Measurements from ENCODE around the gene AGBL3. TPM values are rescaled to one million over a fixed set of nuclear protein-coding genes. Genes with fewer than 3 reads are reported as not detected.

Gene AGBL3
- total and polyA plus RNA-seq, 9 of the 15 experiments (the other 6 are each of a cell fraction or from before 2014, with no cell fraction given), result 0.54 to 2.9 (median 1.7) TPM

DNA sequence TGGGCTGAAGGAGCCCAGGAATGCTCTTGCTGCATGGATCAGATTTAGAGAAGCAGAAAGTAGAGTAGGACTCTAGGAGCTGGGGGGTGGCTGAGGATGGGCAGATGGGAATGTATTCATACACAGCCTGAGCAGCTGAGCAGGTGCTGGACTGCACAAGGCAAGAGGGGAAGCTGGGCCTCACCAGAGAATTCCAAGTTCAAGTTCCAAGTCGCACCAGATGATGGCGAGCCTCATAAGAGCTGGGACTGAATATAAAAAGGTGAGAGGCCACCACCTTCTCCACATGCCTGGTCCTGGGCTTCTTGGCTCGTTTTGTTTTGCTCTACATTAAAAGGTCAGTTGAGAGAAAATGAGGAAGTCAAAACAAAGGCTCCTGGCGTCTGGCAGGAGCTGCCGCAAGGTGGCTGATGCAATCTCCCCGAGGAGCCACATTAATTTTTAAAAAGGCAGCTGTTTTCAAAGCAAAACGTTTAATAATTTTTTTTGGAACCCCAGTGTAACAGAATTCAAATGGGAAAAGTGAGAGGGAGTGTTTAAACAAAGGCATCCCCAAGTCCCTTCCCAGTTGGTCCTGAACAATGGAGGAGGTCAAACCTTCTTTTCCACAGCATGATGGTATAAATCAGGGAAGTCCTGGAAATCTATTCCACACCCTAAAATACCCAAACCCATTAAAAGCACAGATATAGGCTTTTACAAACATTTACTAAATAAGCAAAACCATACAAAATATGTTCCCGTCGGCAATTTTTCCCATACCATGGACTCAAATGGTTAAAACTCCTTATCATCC, 174.7 kb downstream of the AGBL3 start (continued):
- TF ChIP-seq, protein P1, sequence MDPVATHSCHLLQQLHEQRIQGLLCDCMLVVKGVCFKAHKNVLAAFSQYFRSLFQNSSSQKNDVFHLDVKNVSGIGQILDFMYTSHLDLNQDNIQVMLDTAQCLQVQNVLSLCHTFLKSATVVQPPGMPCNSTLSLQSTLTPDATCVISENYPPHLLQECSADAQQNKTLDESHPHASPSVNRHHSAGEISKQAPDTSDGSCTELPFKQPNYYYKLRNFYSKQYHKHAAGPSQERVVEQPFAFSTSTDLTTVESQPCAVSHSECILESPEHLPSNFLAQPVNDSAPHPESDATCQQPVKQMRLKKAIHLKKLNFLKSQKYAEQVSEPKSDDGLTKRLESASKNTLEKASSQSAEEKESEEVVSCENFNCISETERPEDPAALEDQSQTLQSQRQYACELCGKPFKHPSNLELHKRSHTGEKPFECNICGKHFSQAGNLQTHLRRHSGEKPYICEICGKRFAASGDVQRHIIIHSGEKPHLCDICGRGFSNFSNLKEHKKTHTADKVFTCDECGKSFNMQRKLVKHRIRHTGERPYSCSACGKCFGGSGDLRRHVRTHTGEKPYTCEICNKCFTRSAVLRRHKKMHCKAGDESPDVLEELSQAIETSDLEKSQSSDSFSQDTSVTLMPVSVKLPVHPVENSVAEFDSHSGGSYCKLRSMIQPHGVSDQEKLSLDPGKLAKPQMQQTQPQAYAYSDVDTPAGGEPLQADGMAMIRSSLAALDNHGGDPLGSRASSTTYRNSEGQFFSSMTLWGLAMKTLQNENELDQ (CRISPR knock-in tag; IDR thresholded peaks at IDR 0.05; ENCODE audit: borderline replicate concordance), result no peak
- TF ChIP-seq, protein P2, sequence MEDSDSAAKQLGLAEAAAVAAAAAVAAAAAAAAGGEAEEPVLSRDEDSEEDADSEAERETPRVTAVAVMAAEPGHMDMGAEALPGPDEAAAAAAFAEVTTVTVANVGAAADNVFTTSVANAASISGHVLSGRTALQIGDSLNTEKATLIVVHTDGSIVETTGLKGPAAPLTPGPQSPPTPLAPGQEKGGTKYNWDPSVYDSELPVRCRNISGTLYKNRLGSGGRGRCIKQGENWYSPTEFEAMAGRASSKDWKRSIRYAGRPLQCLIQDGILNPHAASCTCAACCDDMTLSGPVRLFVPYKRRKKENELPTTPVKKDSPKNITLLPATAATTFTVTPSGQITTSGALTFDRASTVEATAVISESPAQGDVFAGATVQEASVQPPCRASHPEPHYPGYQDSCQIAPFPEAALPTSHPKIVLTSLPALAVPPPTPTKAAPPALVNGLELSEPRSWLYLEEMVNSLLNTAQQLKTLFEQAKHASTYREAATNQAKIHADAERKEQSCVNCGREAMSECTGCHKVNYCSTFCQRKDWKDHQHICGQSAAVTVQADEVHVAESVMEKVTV (CRISPR knock-in tag; IDR thresholded peaks at IDR 0.05), result peak; percentile 68
- TF ChIP-seq HCFC1 (IDR thresholded peaks at IDR 0.05; ENCODE audit: low read depth, low read length) (no peak), ZNF3 (CRISPR knock-in tag; IDR thresholded peaks at IDR 0.05) (no peak), CREM (IDR thresholded peaks at IDR 0.05; ENCODE audit: low read depth) (no peak), ZEB2 (IDR thresholded peaks at IDR 0.05) (peak; percentile 17; the same call in 1 of the 2 replicates), ZNF311 (CRISPR knock-in tag; IDR thresholded peaks at IDR 0.05) (peak; percentile 10; the same call in 1 of the 2 replicates), KAT2B (IDR thresholded peaks at IDR 0.05; ENCODE audit: low read depth, low read length) (no peak), SRSF7 (optimal IDR thresholded peaks at IDR 0.05; ENCODE audit: low read depth, low read length) (no peak)
- TF ChIP-seq, protein P3, sequence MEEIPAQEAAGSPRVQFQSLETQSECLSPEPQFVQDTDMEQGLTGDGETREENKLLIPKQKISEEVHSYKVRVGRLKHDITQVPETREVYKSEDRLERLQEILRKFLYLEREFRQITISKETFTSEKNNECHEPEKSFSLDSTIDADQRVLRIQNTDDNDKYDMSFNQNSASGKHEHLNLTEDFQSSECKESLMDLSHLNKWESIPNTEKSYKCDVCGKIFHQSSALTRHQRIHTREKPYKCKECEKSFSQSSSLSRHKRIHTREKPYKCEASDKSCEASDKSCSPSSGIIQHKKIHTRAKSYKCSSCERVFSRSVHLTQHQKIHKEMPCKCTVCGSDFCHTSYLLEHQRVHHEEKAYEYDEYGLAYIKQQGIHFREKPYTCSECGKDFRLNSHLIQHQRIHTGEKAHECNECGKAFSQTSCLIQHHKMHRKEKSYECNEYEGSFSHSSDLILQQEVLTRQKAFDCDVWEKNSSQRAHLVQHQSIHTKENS (CRISPR knock-in tag; IDR thresholded peaks at IDR 0.05), result no peak
- TF ChIP-seq, protein P4, sequence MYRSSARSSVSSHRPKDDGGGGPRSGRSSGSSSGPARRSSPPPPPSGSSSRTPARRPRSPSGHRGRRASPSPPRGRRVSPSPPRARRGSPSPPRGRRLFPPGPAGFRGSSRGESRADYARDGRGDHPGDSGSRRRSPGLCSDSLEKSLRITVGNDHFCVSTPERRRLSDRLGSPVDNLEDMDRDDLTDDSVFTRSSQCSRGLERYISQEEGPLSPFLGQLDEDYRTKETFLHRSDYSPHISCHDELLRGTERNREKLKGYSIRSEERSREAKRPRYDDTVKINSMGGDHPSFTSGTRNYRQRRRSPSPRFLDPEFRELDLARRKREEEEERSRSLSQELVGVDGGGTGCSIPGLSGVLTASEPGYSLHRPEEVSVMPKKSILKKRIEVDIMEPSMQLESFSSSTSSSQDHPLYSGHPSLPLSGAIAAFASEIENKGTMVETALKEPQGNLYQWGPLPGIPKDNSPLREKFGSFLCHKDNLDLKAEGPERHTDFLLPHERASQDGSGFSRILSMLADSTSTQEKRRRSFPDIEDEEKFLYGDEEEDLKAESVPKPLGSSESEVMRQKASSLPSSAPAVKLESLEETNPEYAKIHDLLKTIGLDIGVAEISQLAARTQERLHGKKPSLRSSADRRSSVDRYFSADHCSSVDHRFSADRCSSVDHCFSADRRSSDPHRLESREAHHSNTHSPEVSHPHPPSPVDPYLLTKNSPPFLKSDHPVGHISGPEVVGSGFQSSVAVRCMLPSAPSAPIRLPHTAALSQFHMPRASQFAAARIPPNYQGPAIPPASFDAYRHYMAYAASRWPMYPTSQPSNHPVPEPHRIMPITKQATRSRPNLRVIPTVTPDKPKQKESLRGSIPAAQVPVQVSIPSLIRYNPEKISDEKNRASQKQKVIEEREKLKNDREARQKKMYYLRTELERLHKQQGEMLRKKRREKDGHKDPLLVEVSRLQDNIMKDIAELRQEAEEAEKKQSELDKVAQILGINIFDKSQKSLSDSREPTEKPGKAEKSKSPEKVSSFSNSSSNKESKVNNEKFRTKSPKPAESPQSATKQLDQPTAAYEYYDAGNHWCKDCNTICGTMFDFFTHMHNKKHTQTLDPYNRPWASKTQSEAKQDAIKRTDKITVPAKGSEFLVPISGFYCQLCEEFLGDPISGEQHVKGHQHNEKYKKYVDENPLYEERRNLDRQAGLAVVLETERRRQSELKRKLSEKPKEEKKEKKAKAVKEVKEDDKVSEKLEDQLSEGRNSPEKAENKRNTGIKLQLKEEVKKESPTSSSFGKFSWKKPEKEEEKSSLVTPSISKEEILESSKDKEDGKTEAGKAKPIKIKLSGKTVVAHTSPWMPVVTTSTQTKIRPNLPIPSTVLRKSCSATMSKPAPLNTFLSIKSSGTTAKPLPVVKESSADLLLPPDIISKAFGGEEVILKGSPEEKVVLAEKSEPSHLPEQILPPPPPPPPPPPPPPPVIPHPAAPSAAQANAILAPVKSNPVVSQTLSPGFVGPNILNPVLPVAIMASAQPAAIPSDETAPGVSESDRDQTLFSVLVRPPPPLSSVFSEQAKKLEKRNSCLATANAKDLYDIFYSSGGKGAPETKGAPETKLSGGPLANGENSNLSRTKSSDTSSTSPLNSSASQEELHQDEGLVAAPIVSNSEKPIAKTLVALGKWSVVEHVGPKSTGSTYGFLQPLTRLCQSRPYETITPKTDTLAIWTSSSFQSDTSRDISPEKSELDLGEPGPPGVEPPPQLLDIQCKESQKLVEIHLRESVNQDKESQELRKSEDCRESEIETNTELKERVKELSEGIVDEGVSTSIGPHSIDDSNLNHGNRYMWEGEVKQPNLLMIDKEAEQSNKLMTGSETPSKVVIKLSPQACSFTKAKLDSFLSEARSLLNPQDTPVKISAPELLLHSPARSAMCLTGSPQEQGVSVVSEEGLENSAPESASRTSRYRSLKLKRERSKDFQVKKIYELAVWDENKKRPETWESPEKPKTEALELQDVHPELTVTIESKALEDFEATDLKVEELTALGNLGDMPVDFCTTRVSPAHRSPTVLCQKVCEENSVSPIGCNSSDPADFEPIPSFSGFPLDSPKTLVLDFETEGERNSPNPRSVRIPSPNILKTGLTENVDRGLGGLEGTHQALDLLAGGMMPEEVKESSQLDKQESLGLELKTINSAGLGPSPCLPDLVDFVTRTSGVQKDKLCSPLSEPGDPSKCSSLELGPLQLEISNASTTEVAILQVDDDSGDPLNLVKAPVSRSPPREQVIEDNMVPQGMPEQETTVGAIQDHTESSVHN (IDR thresholded peaks at IDR 0.05; ENCODE audit: borderline replicate concordance in 1 of 2, low read depth in 1 of 2), result no peak
